Liver (tissue), 9 donors: ENCODE results near the gene NOL11. TPM values are rescaled to one million over a fixed set of nuclear protein-coding genes. Genes with fewer than 3 reads are reported as not detected.

Source experiments
- DNase-seq: peaks from one replicate; pipeline ENCODE4 v3.0.0-alpha.2; 2017; ENCODE audit warnings: low spot score
- H3K27ac ChIP-seq, 2 donors: one replicate each; pipeline ENCODE4 v1.7.0; 2013; ENCODE audit warnings: inconsistent platforms in 2 of 2, low read length in 2 of 2, control low read depth in 1 of 2, low read depth in 1 of 2, mild to moderate bottlenecking in 1 of 2
- H3K27me3 ChIP-seq, 4 donors: one replicate each; pipeline versions ENCODE4 v1.6.1 to v1.7.0; 2013; ENCODE audit warnings: low read length in 3 of 4, inconsistent platforms in 1 of 4, mild to moderate bottlenecking in 1 of 4, moderate library complexity in 1 of 4; ENCODE audit not compliant: control insufficient read depth in 4 of 4, insufficient read depth in 4 of 4
- H3K36me3 ChIP-seq, 4 donors: one replicate each; pipeline versions ENCODE4 v1.6.1 to v1.7.0; 2013; ENCODE audit warnings: low read length in 3 of 4, mild to moderate bottlenecking in 3 of 4, low read depth in 1 of 4, moderate library complexity in 1 of 4; ENCODE audit not compliant: control insufficient read depth in 4 of 4, insufficient read depth in 3 of 4
- H3K4me1 ChIP-seq, 4 donors: one replicate each; pipeline versions ENCODE4 v1.6.1 to v1.7.0; 2013; ENCODE audit warnings: low read length in 3 of 4, mild to moderate bottlenecking in 3 of 4, moderate library complexity in 1 of 4; ENCODE audit not compliant: control insufficient read depth in 4 of 4, insufficient read depth in 4 of 4
- H3K4me3 ChIP-seq, 3 donors: one replicate each; pipeline versions ENCODE4 v1.6.1 to v1.7.0; 2013; ENCODE audit warnings: low read length in 3 of 3, control low read depth in 1 of 3, low read depth in 1 of 3, mild to moderate bottlenecking in 1 of 3
- H3K9ac ChIP-seq, 2 donors: one replicate each; pipeline ENCODE4 v1.7.0; 2013; ENCODE audit warnings: low read length in 2 of 2, mild to moderate bottlenecking in 2 of 2, moderate library complexity in 2 of 2, control low read depth in 1 of 2, low read depth in 1 of 2
- H3K9me3 ChIP-seq, 4 donors: one replicate each; pipeline versions ENCODE4 v1.6.1 to v1.7.0; 2013; ENCODE audit warnings: low read length in 3 of 4; ENCODE audit not compliant: control insufficient read depth in 4 of 4
- ATF3 ChIP-seq: IDR thresholded peaks from 2 replicates; pipeline ENCODE4 v1.6.1; 2016; ENCODE audit warnings: antibody characterized with exemption
- EGR1 ChIP-seq, 2 donors: IDR thresholded peaks; 2 replicates each; pipeline ENCODE4 v1.6.1; 2016 to 2018; ENCODE audit warnings: antibody characterized with exemption in 2 of 2, low read depth in 2 of 2
- FOXA1 ChIP-seq: IDR thresholded peaks from 2 replicates; pipeline ENCODE4 v1.6.1; 2016; ENCODE audit warnings: antibody characterized with exemption
- FOXA2 ChIP-seq: IDR thresholded peaks from 2 replicates; pipeline ENCODE4 v1.6.1; 2016; ENCODE audit warnings: antibody characterized with exemption
- HNF4A ChIP-seq, 2 donors: conservative IDR thresholded peaks; 2 replicates each; pipeline ENCODE4 v1.6.1; 2016; ENCODE audit warnings: antibody characterized with exemption in 2 of 2, mild to moderate bottlenecking in 2 of 2
- HNF4G ChIP-seq: IDR thresholded peaks from 2 replicates; pipeline ENCODE4 v1.6.1; 2016; ENCODE audit warnings: antibody characterized with exemption
- JUND ChIP-seq, 2 donors: IDR thresholded peaks; 2 replicates each; pipeline ENCODE4 v1.6.1; 2016; ENCODE audit warnings: antibody characterized with exemption in 2 of 2
- NR2F2 ChIP-seq: IDR thresholded peaks from 2 replicates; pipeline ENCODE4 v1.6.1; 2016; ENCODE audit warnings: antibody characterized with exemption
- RAD21 ChIP-seq, 2 donors: IDR thresholded peaks; 2 replicates each; pipeline ENCODE4 v1.6.1; 2016; ENCODE audit warnings: antibody characterized with exemption in 2 of 2, mild to moderate bottlenecking in 2 of 2
- RXRA ChIP-seq, 2 donors: IDR thresholded peaks; 2 replicates each; pipeline ENCODE4 v1.6.1; 2017 to 2018; ENCODE audit warnings: antibody characterized with exemption in 2 of 2, mild to moderate bottlenecking in 1 of 2
- TAF1 ChIP-seq: conservative IDR thresholded peaks from 2 replicates; pipeline ENCODE4 v1.6.1; 2016; ENCODE audit warnings: antibody characterized with exemption, mild to moderate bottlenecking
- YY1 ChIP-seq: IDR thresholded peaks from 2 replicates; pipeline ENCODE4 v1.6.1; 2016; ENCODE audit warnings: antibody characterized with exemption, mild to moderate bottlenecking
- ZBTB33 ChIP-seq: IDR thresholded peaks from 2 replicates; pipeline ENCODE4 v1.6.1; 2016; ENCODE audit warnings: antibody characterized with exemption
- WGBS: extraction: QIAGEN DNeasy Blood & Tissue Kit; methylation state at CpG from one replicate; pipeline ENCODE4 v1.1.7; 2013; 5-methylcytosine and 5-hydroxymethylcytosine counted together
- polyA plus RNA-seq, 2 donors: library from polyadenylated mRNA; stranded (reverse) in 1 of 2; unstranded in 1 of 2; fragments of 200-250 nt in 1 of 2; fragments of >200 nt in 1 of 2; fragmentation: Nextera tagmentation in 1 of 2; extraction: Ambion mirVana in 1 of 2; gene quantifications; one replicate each; pipeline versions ENCODE4 v1.2.1 to v1.2.3, GENCODE V29; 2013 to 2015
- total RNA-seq, 2 donors: library from RNA; depleted of rRNA; stranded (reverse); fragments of >200 nt; gene quantifications; one replicate each; pipeline ENCODE4 v1.2.3, GENCODE V29; 2014
- TF ChIP-seq, protein P1 (sequence below): IDR thresholded peaks from 2 replicates; pipeline ENCODE4 v1.6.1; 2016; ENCODE audit warnings: antibody characterized with exemption
- TF ChIP-seq, protein P2 (sequence below): IDR thresholded peaks from 2 replicates; pipeline ENCODE4 v1.6.1; 2016; ENCODE audit warnings: antibody characterized with exemption, mild to moderate bottlenecking
- donor health status: healthy.
- donor health status: healthy.
- donor health status: healthy.
- donor health status: healthy.
- donor health status: healthy.

The NOL11 gene
- total and polyA plus RNA-seq, 4 donors, result 11.8 to 27.2 (median 20.7) TPM

GRCh38 chr17:67679721-67680120 is 38.0 kb upstream of the NOL11 start:
- TF ChIP-seq HNF4G (no peak), RXRA (IDR thresholded peaks at IDR 0.05) (no peak), NR2F2 (no peak), FOXA2 (no peak), HNF4A (conservative IDR thresholded peaks at IDR 0.05) (no peak), ZBTB33 (no peak), JUND (IDR thresholded peaks at IDR 0.05) (no peak), ATF3 (no peak), TAF1 (no peak), RAD21 (IDR thresholded peaks at IDR 0.05) (no peak)
- no peak overlapping the region for H3K4me3 ChIP-seq
- H3K9me3 ChIP-seq, result no peaks in the 10 kb centered on the region
- peaks cover 0 to 3% (median under 1%) of the 10 kb centered on the region in 4 donors for H3K36me3 ChIP-seq
- DNase-seq, result no peak
- H3K27me3 ChIP-seq, result no peaks in the 10 kb centered on the region
- no peak overlapping the region for H3K9ac ChIP-seq
- H3K4me1 ChIP-seq, result no peaks in the 10 kb centered on the region
- 98% methylated on average over 6 of the region's 6 CpGs for WGBS
- no peak overlapping the region for H3K27ac ChIP-seq

DNA sequence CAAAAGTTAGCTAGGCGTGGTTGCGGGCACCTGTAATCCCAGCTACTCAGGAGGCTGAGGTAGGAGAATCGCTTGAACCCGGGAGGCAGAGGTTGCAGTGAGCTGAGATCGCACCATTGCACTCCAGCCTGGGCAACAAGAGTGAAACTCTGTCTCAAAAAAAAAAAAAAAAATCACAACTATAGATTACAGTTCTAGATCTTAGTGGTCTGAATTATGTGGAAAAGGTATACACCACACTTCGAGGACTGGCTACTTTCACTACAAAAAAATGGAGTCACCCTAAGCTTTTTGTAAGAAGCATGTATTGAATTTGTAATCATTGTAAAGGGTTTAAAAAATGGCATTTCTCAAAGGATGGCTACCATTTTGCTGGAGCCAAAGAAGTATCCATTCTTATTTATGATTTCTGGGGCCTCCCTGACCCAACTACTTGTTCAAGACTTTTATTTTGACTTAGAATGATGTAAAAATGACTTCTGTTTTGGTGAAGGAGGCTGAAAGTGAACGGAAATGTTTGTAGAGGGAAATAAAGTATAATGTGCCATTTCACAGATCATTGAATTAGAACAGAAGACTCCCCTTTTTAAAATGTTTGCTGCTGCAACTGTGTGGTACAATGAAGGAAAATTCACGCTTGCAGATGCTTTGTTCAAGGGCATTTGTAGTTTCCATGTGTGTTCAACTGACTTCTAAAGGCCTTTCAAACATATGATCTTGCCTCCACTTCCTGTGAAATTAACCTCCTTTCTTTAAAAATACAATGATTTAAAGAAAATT is 37.1 kb upstream of the NOL11 start:
- TF ChIP-seq YY1 (no peak), JUND (IDR thresholded peaks at IDR 0.05) (no peak), RXRA (IDR thresholded peaks at IDR 0.05) (no peak), FOXA1 (no peak), NR2F2 (no peak)
- TF ChIP-seq, protein P1, sequence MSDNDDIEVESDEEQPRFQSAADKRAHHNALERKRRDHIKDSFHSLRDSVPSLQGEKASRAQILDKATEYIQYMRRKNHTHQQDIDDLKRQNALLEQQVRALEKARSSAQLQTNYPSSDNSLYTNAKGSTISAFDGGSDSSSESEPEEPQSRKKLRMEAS, result no peak
- Histone ChIP-seq H3K27me3 (no peaks in the 10 kb centered on the region), H3K9me3 (no peaks in the 10 kb centered on the region), H3K36me3 (peaks cover 0 to 1% (median 0%) of the 10 kb centered on the region in 4 donors), H3K27ac (no peak overlapping the region), H3K9ac (no peak overlapping the region), H3K4me3 (no peak overlapping the region), H3K4me1 (no peaks in the 10 kb centered on the region)
- WGBS, result 97% methylated on average over 8 of the region's 8 CpGs
- DNase-seq, result no peak

DNA sequence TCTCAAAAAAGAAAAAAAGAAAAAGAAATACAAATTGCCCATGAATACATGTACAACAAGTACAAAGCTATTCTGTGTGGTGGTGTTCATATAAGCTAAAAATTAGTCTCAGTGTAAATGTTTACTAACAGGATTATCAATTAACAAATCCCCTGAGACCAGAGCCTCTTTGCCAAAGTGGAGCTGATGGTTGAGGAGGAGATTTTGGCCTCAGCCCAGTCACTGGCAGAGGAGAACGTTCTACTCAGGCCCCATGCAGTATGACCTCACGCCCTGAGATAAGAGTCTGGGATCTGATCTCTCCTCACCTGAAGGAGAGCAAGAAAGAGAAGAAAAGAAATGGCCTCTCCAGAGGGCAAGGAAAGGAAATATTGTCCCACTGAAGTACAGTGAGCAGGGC is 35.5 kb upstream of the NOL11 start:
- H3K27ac ChIP-seq, result no peak overlapping the region
- WGBS, result 45% methylated on average over 2 of the region's 2 CpGs
- TF ChIP-seq HNF4G (no peak), RAD21 (IDR thresholded peaks at IDR 0.05) (no peak), JUND (IDR thresholded peaks at IDR 0.05) (no peak), YY1 (no peak), EGR1 (IDR thresholded peaks at IDR 0.05; ENCODE audit: low read depth in 2 of 2) (no peak), FOXA2 (no peak), NR2F2 (no peak), ZBTB33 (no peak), HNF4A (conservative IDR thresholded peaks at IDR 0.05) (no peak), ATF3 (no peak), FOXA1 (no peak), TAF1 (no peak)
- TF ChIP-seq, protein P2, sequence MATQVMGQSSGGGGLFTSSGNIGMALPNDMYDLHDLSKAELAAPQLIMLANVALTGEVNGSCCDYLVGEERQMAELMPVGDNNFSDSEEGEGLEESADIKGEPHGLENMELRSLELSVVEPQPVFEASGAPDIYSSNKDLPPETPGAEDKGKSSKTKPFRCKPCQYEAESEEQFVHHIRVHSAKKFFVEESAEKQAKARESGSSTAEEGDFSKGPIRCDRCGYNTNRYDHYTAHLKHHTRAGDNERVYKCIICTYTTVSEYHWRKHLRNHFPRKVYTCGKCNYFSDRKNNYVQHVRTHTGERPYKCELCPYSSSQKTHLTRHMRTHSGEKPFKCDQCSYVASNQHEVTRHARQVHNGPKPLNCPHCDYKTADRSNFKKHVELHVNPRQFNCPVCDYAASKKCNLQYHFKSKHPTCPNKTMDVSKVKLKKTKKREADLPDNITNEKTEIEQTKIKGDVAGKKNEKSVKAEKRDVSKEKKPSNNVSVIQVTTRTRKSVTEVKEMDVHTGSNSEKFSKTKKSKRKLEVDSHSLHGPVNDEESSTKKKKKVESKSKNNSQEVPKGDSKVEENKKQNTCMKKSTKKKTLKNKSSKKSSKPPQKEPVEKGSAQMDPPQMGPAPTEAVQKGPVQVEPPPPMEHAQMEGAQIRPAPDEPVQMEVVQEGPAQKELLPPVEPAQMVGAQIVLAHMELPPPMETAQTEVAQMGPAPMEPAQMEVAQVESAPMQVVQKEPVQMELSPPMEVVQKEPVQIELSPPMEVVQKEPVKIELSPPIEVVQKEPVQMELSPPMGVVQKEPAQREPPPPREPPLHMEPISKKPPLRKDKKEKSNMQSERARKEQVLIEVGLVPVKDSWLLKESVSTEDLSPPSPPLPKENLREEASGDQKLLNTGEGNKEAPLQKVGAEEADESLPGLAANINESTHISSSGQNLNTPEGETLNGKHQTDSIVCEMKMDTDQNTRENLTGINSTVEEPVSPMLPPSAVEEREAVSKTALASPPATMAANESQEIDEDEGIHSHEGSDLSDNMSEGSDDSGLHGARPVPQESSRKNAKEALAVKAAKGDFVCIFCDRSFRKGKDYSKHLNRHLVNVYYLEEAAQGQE, result no peak
- TF ChIP-seq, protein P1, result no peak
- no peak overlapping the region for H3K9ac ChIP-seq
- no peak overlapping the region for H3K4me3 ChIP-seq
- H3K27me3 ChIP-seq, result no peaks in the 10 kb centered on the region
- H3K4me1 ChIP-seq, result no peaks in the 10 kb centered on the region
- no peaks in the 10 kb centered on the region for H3K36me3 ChIP-seq
- H3K9me3 ChIP-seq, result no peaks in the 10 kb centered on the region
- DNase-seq, result no peak
